Measurements from ENCODE around the gene OGFOD2.
"Not testable (repeated sequence)": the region's sequence is repeated elsewhere in the genome, so short reads cannot be mapped to it uniquely, and the experiment has no call there.

Gene OGFOD2

GRCh38 chr12:123004287-123004686, 29.2 kb downstream of the OGFOD2 start:
- H3K27ac ChIP-seq (ENCODE audit: low read depth in 2 of 2, low read length in 2 of 2) = no peak overlapping the region
- no peaks in the 10 kb centered on the region for H3K4me1 ChIP-seq (ENCODE audit: control insufficient read depth in 2 of 2, insufficient read depth in 2 of 2, low read length in 2 of 2)
- no peak overlapping the region for H3K4me3 ChIP-seq (ENCODE audit: low read length in 2 of 2)
- H3K36me3 ChIP-seq (ENCODE audit: control insufficient read depth in 2 of 2, insufficient read depth in 2 of 2, low read length in 2 of 2) = peaks cover 6 to 17% of the 10 kb centered on the region in 2 donors
- no peaks in the 10 kb centered on the region for H3K27me3 ChIP-seq (ENCODE audit: control insufficient read depth in 2 of 2, insufficient read depth in 2 of 2, low read length in 2 of 2)
- no peaks in the 10 kb centered on the region for H3K9me3 ChIP-seq (ENCODE audit: control insufficient read depth in 2 of 2, low read length in 2 of 2)
- no peak overlapping the region for H3K9ac ChIP-seq (ENCODE audit: low read depth in 1 of 2, low read length in 2 of 2)

GRCh38 chr12:123005081-123005626, 30.1 kb downstream of the OGFOD2 start:
- H3K9me3 ChIP-seq (ENCODE audit: control insufficient read depth in 2 of 2, low read length in 2 of 2) = no peaks in the 10 kb centered on the region
- H3K36me3 ChIP-seq (ENCODE audit: control insufficient read depth in 2 of 2, insufficient read depth in 2 of 2, low read length in 2 of 2) = peaks cover 7 to 17% of the 10 kb centered on the region in 2 donors
- H3K4me3 ChIP-seq (ENCODE audit: low read length in 2 of 2) = no peak overlapping the region

GRCh38 chr12:123006977-123007376, 31.9 kb downstream of the OGFOD2 start:
- Histone ChIP-seq H3K9ac (ENCODE audit: low read depth in 1 of 2, low read length in 2 of 2) (no peak overlapping the region), H3K27me3 (ENCODE audit: control insufficient read depth in 2 of 2, insufficient read depth in 2 of 2, low read length in 2 of 2) (no peaks in the 10 kb centered on the region), H3K4me3 (ENCODE audit: low read length in 2 of 2) (no peak overlapping the region), H3K27ac (ENCODE audit: low read depth in 2 of 2, low read length in 2 of 2) (no peak overlapping the region), H3K36me3 (ENCODE audit: control insufficient read depth in 2 of 2, insufficient read depth in 2 of 2, low read length in 2 of 2) (peaks cover 7 to 15% of the 10 kb centered on the region in 2 donors), H3K4me1 (ENCODE audit: control insufficient read depth in 2 of 2, insufficient read depth in 2 of 2, low read length in 2 of 2) (no peaks in the 10 kb centered on the region), H3K9me3 (ENCODE audit: control insufficient read depth in 2 of 2, low read length in 2 of 2) (no peaks in the 10 kb centered on the region)

More at GRCh38 chr12:123005081-123005626, 30.1 kb downstream of the OGFOD2 start:
- no peak overlapping the region for H3K9ac ChIP-seq (ENCODE audit: low read depth in 1 of 2, low read length in 2 of 2)
- H3K27me3 ChIP-seq (ENCODE audit: control insufficient read depth in 2 of 2, insufficient read depth in 2 of 2, low read length in 2 of 2) = no peaks in the 10 kb centered on the region
- no peak overlapping the region for H3K27ac ChIP-seq (ENCODE audit: low read depth in 2 of 2, low read length in 2 of 2)
- H3K4me1 ChIP-seq (ENCODE audit: control insufficient read depth in 2 of 2, insufficient read depth in 2 of 2, low read length in 2 of 2) = no peaks in the 10 kb centered on the region

DNA sequence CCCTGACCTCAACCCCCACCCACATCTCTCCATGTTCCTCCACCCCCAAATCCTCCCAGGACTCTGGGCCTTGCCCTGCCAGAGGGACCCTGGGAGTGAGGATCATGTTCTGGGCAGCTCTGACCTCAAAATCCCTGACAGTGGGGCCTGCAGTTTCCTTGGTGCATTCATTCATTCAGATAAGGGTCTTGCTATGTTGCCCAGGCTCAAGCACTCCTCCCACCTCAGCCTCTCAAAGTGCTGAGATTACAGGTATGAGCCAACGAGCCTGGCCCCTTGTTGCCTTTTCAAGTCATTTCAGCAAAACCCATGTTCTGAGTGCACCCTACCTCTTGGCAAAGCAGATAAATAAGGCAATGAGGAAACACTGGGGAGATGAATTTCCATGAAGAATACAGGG, 35.1 kb downstream of the OGFOD2 start:
- H3K27ac ChIP-seq (ENCODE audit: low read depth in 2 of 2, low read length in 2 of 2) = no peak overlapping the region
- H3K4me3 ChIP-seq (ENCODE audit: low read length in 2 of 2) = no peak overlapping the region
- H3K9ac ChIP-seq (ENCODE audit: low read depth in 1 of 2, low read length in 2 of 2) = no peak overlapping the region
- H3K4me1 ChIP-seq (ENCODE audit: control insufficient read depth in 2 of 2, insufficient read depth in 2 of 2, low read length in 2 of 2) = no peaks in the 10 kb centered on the region
- peaks cover 7 to 15% of the 10 kb centered on the region in 2 donors for H3K36me3 ChIP-seq (ENCODE audit: control insufficient read depth in 2 of 2, insufficient read depth in 2 of 2, low read length in 2 of 2)
- no peaks in the 10 kb centered on the region for H3K27me3 ChIP-seq (ENCODE audit: control insufficient read depth in 2 of 2, insufficient read depth in 2 of 2, low read length in 2 of 2)
- H3K9me3 ChIP-seq (ENCODE audit: control insufficient read depth in 2 of 2, low read length in 2 of 2) = no peaks in the 10 kb centered on the region

GRCh38 chr12:123010681-123011080, 35.6 kb downstream of the OGFOD2 start:
- no peaks in the 10 kb centered on the region for H3K27me3 ChIP-seq (ENCODE audit: control insufficient read depth in 2 of 2, insufficient read depth in 2 of 2, low read length in 2 of 2)
- no peaks in the 10 kb centered on the region for H3K9me3 ChIP-seq (ENCODE audit: control insufficient read depth in 2 of 2, low read length in 2 of 2)
- H3K4me1 ChIP-seq (ENCODE audit: control insufficient read depth in 2 of 2, insufficient read depth in 2 of 2, low read length in 2 of 2) = no peaks in the 10 kb centered on the region
- no peak overlapping the region for H3K27ac ChIP-seq (ENCODE audit: low read depth in 2 of 2, low read length in 2 of 2)
- H3K4me3 ChIP-seq (ENCODE audit: low read length in 2 of 2) = no peak overlapping the region
- H3K36me3 ChIP-seq (ENCODE audit: control insufficient read depth in 2 of 2, insufficient read depth in 2 of 2, low read length in 2 of 2) = peaks cover 7 to 15% of the 10 kb centered on the region in 2 donors
- H3K9ac ChIP-seq (ENCODE audit: low read depth in 1 of 2, low read length in 2 of 2) = no peak overlapping the region

DNA sequence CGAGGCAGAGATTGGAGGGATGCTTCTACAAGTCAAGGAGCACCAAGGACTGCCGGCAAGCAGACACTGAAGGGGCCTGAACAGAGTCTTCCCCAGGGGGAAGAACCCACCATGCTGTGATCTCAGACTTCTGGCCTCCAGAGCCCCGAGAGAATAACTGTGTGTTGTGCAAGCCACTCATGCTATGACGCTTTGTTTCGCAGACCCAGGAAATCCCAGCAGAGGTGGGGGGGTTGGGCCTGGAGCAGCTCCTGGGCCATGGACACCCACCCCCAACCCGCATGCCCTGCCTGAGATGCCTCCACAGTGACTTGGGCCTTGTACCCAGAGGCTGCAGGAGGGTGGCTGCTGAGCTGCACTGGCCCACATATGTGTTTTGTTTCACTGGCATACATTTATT, 36.7 kb downstream of the OGFOD2 start:
- Histone ChIP-seq H3K27ac (ENCODE audit: low read depth in 2 of 2, low read length in 2 of 2) (no peak overlapping the region), H3K9me3 (ENCODE audit: control insufficient read depth in 2 of 2, low read length in 2 of 2) (no peaks in the 10 kb centered on the region), H3K4me1 (ENCODE audit: control insufficient read depth in 2 of 2, insufficient read depth in 2 of 2, low read length in 2 of 2) (no peaks in the 10 kb centered on the region), H3K36me3 (ENCODE audit: control insufficient read depth in 2 of 2, insufficient read depth in 2 of 2, low read length in 2 of 2) (peaks cover 7 to 15% of the 10 kb centered on the region in 2 donors), H3K9ac (ENCODE audit: low read depth in 1 of 2, low read length in 2 of 2) (no peak overlapping the region), H3K4me3 (ENCODE audit: low read length in 2 of 2) (no peak overlapping the region), H3K27me3 (ENCODE audit: control insufficient read depth in 2 of 2, insufficient read depth in 2 of 2, low read length in 2 of 2) (no peaks in the 10 kb centered on the region)

DNA sequence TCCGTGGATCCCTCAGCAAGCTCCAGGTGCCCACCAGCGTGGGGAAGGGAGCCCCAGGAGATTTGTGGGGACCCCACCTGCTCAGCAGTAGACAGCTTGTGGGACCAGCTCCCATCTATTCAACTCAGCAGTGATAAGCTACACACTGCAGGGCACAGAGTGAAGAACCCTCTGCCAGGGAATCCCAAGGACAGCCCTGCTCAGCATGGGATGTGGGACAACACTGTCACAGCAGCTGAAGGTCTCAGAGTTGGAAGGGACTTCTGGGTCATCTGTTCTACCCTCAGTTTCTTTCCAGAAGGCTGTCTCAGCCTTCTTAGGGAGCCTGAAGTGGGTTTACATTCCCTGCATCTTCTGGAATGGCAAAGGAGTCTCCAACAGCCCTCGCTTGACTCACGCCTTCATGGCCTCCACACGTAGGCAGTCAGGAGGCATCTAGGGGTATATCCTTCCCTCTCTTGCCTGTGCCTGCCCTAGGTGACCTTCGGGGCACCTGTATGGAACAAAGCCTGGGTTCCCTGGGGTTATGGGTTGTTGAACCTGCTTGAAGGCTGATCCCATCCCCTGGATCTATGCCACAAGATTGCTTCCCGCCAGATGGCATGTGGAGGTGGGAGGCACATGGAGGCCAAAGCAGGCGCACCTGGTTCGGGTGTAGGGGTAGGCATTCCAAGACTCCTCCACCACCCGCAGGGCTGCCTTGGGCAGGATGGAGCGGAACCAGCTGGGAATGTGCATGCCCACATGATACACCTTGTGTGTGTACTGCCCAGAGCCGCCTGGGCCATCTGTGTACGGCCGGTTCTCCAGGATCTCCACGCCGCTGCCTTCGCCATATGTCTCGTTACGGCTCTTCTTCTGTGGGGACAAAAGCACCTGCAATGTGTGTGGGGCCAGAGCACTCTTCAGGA, 38.4 kb downstream of the OGFOD2 start:
- Histone ChIP-seq H3K27ac (ENCODE audit: low read depth in 2 of 2, low read length in 2 of 2) (no peak overlapping the region), H3K27me3 (ENCODE audit: control insufficient read depth in 2 of 2, insufficient read depth in 2 of 2, low read length in 2 of 2) (no peaks in the 10 kb centered on the region), H3K9me3 (ENCODE audit: control insufficient read depth in 2 of 2, low read length in 2 of 2) (no peaks in the 10 kb centered on the region), H3K36me3 (ENCODE audit: control insufficient read depth in 2 of 2, insufficient read depth in 2 of 2, low read length in 2 of 2) (peaks cover 7 to 8% of the 10 kb centered on the region in 2 donors), H3K4me3 (ENCODE audit: low read length in 2 of 2) (no peak overlapping the region), H3K9ac (ENCODE audit: low read depth in 1 of 2, low read length in 2 of 2) (no peak overlapping the region), H3K4me1 (ENCODE audit: control insufficient read depth in 2 of 2, insufficient read depth in 2 of 2, low read length in 2 of 2) (no peaks in the 10 kb centered on the region)

DNA sequence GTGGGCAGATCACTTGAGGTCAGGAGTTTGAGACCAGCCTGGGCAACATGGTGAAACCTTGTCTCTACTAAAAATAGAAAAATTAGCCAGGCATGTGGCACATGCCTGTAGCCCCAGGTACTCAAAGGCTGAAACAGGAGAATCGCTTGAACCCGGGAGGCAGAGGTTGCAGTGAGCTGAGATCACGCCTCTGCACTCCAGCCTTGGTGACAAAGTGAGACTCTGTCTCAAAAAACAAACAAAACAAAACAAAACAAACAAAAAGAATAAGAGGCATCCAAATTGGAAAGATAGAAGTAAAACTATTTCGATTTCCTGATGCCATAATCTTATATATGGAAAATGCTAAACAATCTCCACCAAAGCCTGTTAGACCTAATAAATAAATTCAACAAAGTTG, 39.4 kb downstream of the OGFOD2 start:
- not testable (repeated sequence) for H3K4me1 ChIP-seq (ENCODE audit: control insufficient read depth in 2 of 2, insufficient read depth in 2 of 2, low read length in 2 of 2); H3K4me3 ChIP-seq (ENCODE audit: low read length in 2 of 2); H3K9ac ChIP-seq (ENCODE audit: low read depth in 1 of 2, low read length in 2 of 2); H3K9me3 ChIP-seq (ENCODE audit: control insufficient read depth in 2 of 2, low read length in 2 of 2); H3K36me3 ChIP-seq (ENCODE audit: control insufficient read depth in 2 of 2, insufficient read depth in 2 of 2, low read length in 2 of 2); H3K27ac ChIP-seq (ENCODE audit: low read depth in 2 of 2, low read length in 2 of 2); H3K27me3 ChIP-seq (ENCODE audit: control insufficient read depth in 2 of 2, insufficient read depth in 2 of 2, low read length in 2 of 2)

GRCh38 chr12:123017753-123018152, 42.7 kb downstream of the OGFOD2 start:
- Histone ChIP-seq H3K9ac (ENCODE audit: low read depth in 1 of 2, low read length in 2 of 2) (no peak overlapping the region), H3K27ac (ENCODE audit: low read depth in 2 of 2, low read length in 2 of 2) (no peak overlapping the region), H3K36me3 (ENCODE audit: control insufficient read depth in 2 of 2, insufficient read depth in 2 of 2, low read length in 2 of 2) (no peaks in the 10 kb centered on the region)

GRCh38 chr12:123019841-123020138, 44.7 kb downstream of the OGFOD2 start:
- no peak overlapping the region for H3K9ac ChIP-seq (ENCODE audit: low read depth in 1 of 2, low read length in 2 of 2)
- no peak overlapping the region for H3K27ac ChIP-seq (ENCODE audit: low read depth in 2 of 2, low read length in 2 of 2)
- no peaks in the 10 kb centered on the region for H3K9me3 ChIP-seq (ENCODE audit: control insufficient read depth in 2 of 2, low read length in 2 of 2)
- no peaks in the 10 kb centered on the region for H3K27me3 ChIP-seq (ENCODE audit: control insufficient read depth in 2 of 2, insufficient read depth in 2 of 2, low read length in 2 of 2)
- H3K4me1 ChIP-seq (ENCODE audit: control insufficient read depth in 2 of 2, insufficient read depth in 2 of 2, low read length in 2 of 2) = peaks cover 0 to 4% of the 10 kb centered on the region in 2 donors
- H3K36me3 ChIP-seq (ENCODE audit: control insufficient read depth in 2 of 2, insufficient read depth in 2 of 2, low read length in 2 of 2) = no peaks in the 10 kb centered on the region
- H3K4me3 ChIP-seq (ENCODE audit: low read length in 2 of 2) = no peak overlapping the region

More at GRCh38 chr12:123017753-123018152, 42.7 kb downstream of the OGFOD2 start:
- no peaks in the 10 kb centered on the region for H3K9me3 ChIP-seq (ENCODE audit: control insufficient read depth in 2 of 2, low read length in 2 of 2)
- no peaks in the 10 kb centered on the region for H3K27me3 ChIP-seq (ENCODE audit: control insufficient read depth in 2 of 2, insufficient read depth in 2 of 2, low read length in 2 of 2)
- H3K4me3 ChIP-seq (ENCODE audit: low read length in 2 of 2) = no peak overlapping the region
- H3K4me1 ChIP-seq (ENCODE audit: control insufficient read depth in 2 of 2, insufficient read depth in 2 of 2, low read length in 2 of 2) = no peaks in the 10 kb centered on the region
